HEK293T (cell line): ENCODE results near the gene SLC25A29.
"Not testable (repeated sequence)": the region's sequence is repeated elsewhere in the genome, so short reads cannot be mapped to it uniquely, and the experiment has no call there.

Experiments used
- CTCF ChIA-PET: fragments of 350-600 bp; formaldehyde crosslinking; extraction: SDS; loops from one replicate; lab custom pipeline; 2021; ENCODE audit warnings: antibody characterized with exemption, inconsistent platforms; lab: Yijun Ruan, JAX
- POLR2A ChIA-PET: fragments of 350-600 bp; formaldehyde crosslinking; extraction: SDS; loops from one replicate; lab custom pipeline; 2020; ENCODE audit warnings: antibody characterized with exemption, inconsistent platforms; lab: Yijun Ruan, JAX
- DNase-seq: peaks from one replicate; pipeline ENCODE4 v3.0.0; 2012; ENCODE audit warnings: mixed read lengths; ENCODE audit errors: extremely low spot score
- ARNT ChIP-seq: fragments of 450-650 bp; IDR thresholded peaks from 2 replicates; pipeline ENCODE4 v1.6.1; 2017; ENCODE audit warnings: mild to moderate bottlenecking
- BHLHE40 ChIP-seq: fragments of 450-650 bp; IDR thresholded peaks from 2 replicates; pipeline ENCODE4 v1.6.1; 2016; ENCODE audit warnings: mild to moderate bottlenecking, moderate library complexity, borderline replicate concordance
- CTBP1 ChIP-seq: fragments of 450-650 bp; IDR thresholded peaks from 2 replicates; pipeline ENCODE4 v1.6.1; 2016; ENCODE audit warnings: borderline replicate concordance
- ELF4 ChIP-seq: fragments of 450-650 bp; IDR thresholded peaks from 2 replicates; pipeline ENCODE4 v1.6.1; 2017; ENCODE audit warnings: antibody characterized with exemption
- FOXA1 ChIP-seq: fragments of 450-650 bp; IDR thresholded peaks from 2 replicates; pipeline ENCODE4 v1.6.1; 2016; ENCODE audit warnings: mild to moderate bottlenecking
- FOXK2 ChIP-seq: fragments of 450-650 bp; IDR thresholded peaks from 2 replicates; pipeline ENCODE4 v1.6.1; 2016; ENCODE audit warnings: mild to moderate bottlenecking
- FOXM1 ChIP-seq: fragments of 450-650 bp; IDR thresholded peaks from 2 replicates; pipeline ENCODE4 v1.6.1; 2017; ENCODE audit warnings: mild to moderate bottlenecking, borderline replicate concordance
- HDGF ChIP-seq: fragments of 450-650 bp; IDR thresholded peaks from 2 replicates; pipeline ENCODE4 v1.6.1; 2017; ENCODE audit warnings: antibody characterized with exemption, borderline replicate concordance
- L3MBTL2 ChIP-seq: fragments of 450-650 bp; conservative IDR thresholded peaks from 2 replicates; pipeline ENCODE4 v1.6.1; 2016; ENCODE audit warnings: mild to moderate bottlenecking
- LEF1 ChIP-seq: fragments of 450-650 bp; IDR thresholded peaks from 2 replicates; pipeline ENCODE4 v1.6.1; 2017; ENCODE audit warnings: mild to moderate bottlenecking, borderline replicate concordance
- NFRKB ChIP-seq: fragments of 450-650 bp; IDR thresholded peaks from 2 replicates; pipeline ENCODE4 v1.6.1; 2016; ENCODE audit warnings: mild to moderate bottlenecking, moderate library complexity
- SP1 ChIP-seq: fragments of 450-650 bp; IDR thresholded peaks from 2 replicates; pipeline ENCODE4 v1.6.1; 2017
- SUZ12 ChIP-seq: fragments of 450-650 bp; IDR thresholded peaks from 2 replicates; pipeline ENCODE4 v1.6.1; 2016; ENCODE audit warnings: mild to moderate bottlenecking
- TARDBP ChIP-seq: fragments of 450-650 bp; IDR thresholded peaks from 2 replicates; pipeline ENCODE4 v1.6.1; 2016
- ZNF384 ChIP-seq: fragments of 450-650 bp; IDR thresholded peaks from 2 replicates; pipeline ENCODE4 v1.6.1; 2016
- TF ChIP-seq, protein P1 (sequence below): fragments of 450-650 bp; IDR thresholded peaks from 2 replicates; pipeline ENCODE4 v1.6.1; 2016

SLC25A29 gene

DNA sequence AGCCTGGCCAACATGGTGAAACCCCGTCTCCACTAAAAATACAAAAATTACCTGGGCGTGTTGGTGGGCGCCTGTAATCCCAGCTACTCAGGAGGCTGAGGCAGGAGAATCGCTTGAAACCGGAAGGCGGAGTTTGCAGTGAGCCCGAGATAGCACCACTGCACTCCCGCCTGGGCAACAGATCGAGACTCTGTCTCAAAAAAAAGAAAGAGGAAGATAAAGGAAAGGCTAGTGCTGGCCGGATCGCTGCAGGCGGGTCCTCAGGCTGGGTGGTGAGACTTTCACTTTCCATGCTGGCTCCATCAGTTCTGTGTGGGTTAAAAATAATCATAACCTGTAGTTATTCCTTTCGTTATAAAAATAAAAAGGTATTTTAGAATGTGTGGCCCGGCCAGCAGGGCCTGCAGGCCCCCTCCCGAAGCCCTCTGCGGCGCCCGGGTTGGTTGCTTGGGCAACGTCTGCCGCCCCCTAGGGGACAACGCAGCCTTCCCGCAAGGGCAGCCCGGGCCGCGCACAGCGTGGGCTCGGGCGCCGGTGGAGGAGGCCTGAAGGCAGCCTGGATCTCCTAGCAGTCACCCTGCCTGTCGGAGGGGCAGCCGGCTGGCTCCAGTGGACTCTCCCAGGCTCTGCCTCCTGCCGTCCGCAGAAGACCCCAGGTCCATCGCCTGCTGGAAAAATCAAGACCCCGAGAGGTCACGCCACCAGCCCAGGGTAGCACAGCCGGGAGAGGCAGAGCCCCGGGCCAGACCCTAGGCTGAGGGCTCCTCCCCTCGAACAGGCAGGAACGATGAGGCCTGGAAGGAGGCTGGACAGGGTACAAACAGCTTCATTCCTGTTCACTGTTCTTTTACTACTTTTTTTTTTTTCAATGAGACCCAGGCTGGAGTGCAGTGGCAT lies 11.9 kb upstream of the SLC25A29 start:
- TF ChIP-seq CTBP1: no peak
- no peak for TF ChIP-seq ELF4
- no peak for TF ChIP-seq FOXK2
- no peak for TF ChIP-seq SUZ12
- TF ChIP-seq L3MBTL2: no peak
- TF ChIP-seq SP1: no peak
- TF ChIP-seq HDGF: no peak
- TF ChIP-seq FOXM1: no peak
- no peak for TF ChIP-seq ZNF384
- no peak for TF ChIP-seq BHLHE40
- TF ChIP-seq LEF1: no peak
- TF ChIP-seq, protein P1, sequence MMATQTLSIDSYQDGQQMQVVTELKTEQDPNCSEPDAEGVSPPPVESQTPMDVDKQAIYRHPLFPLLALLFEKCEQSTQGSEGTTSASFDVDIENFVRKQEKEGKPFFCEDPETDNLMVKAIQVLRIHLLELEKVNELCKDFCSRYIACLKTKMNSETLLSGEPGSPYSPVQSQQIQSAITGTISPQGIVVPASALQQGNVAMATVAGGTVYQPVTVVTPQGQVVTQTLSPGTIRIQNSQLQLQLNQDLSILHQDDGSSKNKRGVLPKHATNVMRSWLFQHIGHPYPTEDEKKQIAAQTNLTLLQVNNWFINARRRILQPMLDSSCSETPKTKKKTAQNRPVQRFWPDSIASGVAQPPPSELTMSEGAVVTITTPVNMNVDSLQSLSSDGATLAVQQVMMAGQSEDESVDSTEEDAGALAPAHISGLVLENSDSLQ: no peak
- POLR2A ChIA-PET: no interaction called here
- DNase-seq: peak; percentile 89
- CTCF ChIA-PET: interaction anchor here (0.9 kb wide), 1 partner anchor 9 kb away, joined by 3 read pairs; no protein-coding TSS in a partner anchor

DNA sequence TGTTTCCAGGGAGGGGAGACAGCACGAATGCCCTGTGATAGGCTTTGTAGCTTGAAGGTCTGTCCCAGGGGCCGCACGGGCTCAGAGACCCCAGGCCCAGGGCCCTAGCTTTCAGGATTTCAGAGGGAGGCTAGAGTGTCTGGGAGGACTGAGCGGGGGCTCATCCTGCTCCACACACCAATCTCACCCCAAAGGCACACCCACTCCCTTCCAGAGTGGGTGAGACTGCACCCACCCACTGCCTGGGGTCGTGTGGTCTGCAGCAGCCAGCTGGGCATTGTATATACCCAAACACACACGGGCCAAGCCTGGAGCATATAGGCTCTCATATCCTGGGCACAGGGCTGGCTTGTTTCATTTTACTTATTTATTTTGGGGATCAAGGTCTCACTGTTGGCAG lies 11.1 kb upstream of the SLC25A29 start:
- ChIA-PET POLR2A (no interaction called here), CTCF (no interaction called here)
- TF ChIP-seq FOXM1 (no peak), FOXK2 (no peak), LEF1 (no peak), ZNF384 (no peak), SUZ12 (no peak), NFRKB (no peak), FOXA1 (no peak), TARDBP (no peak), SP1 (no peak), ELF4 (no peak), HDGF (no peak), ARNT (no peak), L3MBTL2 (no peak), BHLHE40 (no peak), CTBP1 (no peak)
- TF ChIP-seq, protein P1: no peak
- no peak for DNase-seq

DNA sequence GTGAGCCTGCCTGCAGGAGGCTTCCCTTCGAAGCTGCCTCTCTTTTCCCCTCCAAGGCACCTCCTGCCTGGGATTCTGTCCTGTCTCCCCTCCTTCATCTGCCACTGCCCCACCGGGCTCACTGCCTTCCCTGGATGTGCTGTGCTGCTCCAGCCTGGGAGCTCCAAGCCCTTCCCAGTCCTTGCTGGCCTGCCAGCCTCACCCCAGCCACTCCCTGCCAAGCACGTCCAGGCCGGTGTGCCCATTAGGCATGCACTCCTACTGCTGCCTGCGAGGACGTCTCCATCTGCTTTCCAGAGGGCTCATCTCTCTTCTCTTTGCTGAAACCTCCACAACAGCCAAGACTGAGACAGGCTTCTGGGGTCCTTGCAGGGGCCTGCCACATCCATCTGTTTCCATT lies 8.5 kb upstream of the SLC25A29 start:
- no peak for TF ChIP-seq ZNF384
- TF ChIP-seq, protein P1: no peak
- TF ChIP-seq ELF4: no peak
- no peak for TF ChIP-seq CTBP1
- TF ChIP-seq L3MBTL2: no peak
- no peak for TF ChIP-seq BHLHE40
- TF ChIP-seq LEF1: no peak
- no peak for TF ChIP-seq ARNT
- no peak for TF ChIP-seq FOXK2
- TF ChIP-seq SP1: no peak
- no peak for TF ChIP-seq FOXA1
- TF ChIP-seq FOXM1: no peak
- no peak for TF ChIP-seq TARDBP
- no peak for TF ChIP-seq HDGF
- no peak for TF ChIP-seq NFRKB
- TF ChIP-seq SUZ12: no peak
- DNase-seq: no peak
- CTCF ChIA-PET: no interaction called here
- POLR2A ChIA-PET: no interaction called here

DNA sequence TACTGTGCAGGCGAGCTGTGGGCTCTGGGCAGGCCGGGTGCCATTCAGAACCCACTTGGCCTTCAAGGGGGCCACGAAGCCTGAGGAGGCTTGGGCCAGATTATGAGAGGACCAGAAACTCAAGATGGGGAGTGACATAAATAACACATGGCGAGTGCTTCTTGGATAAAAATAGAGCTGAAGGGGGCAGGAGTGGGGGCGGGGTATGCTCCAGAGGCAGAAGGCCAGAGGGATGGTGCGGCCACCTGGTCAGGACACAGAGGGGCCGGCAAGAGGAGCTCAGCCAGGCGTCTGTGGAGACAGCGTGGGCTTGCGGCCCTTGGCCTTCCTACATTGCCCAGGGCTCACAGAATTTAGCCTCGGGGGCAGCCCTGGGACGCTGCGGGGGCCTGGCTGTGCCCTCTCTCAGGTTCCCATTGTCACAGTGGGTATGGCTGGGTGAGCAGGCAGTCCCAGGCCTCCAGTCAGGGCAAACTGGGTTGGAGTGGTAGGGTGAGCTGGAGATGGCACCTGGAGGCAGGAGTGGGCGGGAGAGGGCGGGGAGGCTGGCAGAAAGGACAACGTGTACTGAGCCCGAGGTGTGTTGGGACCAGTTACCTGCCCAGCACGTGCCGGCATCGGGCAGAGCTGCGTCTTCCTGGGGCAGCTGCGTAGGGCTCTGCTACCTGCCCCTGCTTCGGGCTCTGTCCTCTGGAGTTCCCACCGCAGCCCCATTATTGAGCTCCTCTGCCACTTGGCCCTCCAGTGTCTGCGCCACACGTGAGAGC lies 7.4 kb upstream of the SLC25A29 start:
- DNase-seq: no peak
- ChIA-PET POLR2A (no interaction called here), CTCF (no interaction called here)
- TF ChIP-seq TARDBP (no peak), FOXM1 (no peak), CTBP1 (no peak), SUZ12 (no peak), NFRKB (no peak), FOXK2 (no peak), FOXA1 (no peak), ZNF384 (no peak), ARNT (no peak)
- TF ChIP-seq, protein P1: no peak

DNA sequence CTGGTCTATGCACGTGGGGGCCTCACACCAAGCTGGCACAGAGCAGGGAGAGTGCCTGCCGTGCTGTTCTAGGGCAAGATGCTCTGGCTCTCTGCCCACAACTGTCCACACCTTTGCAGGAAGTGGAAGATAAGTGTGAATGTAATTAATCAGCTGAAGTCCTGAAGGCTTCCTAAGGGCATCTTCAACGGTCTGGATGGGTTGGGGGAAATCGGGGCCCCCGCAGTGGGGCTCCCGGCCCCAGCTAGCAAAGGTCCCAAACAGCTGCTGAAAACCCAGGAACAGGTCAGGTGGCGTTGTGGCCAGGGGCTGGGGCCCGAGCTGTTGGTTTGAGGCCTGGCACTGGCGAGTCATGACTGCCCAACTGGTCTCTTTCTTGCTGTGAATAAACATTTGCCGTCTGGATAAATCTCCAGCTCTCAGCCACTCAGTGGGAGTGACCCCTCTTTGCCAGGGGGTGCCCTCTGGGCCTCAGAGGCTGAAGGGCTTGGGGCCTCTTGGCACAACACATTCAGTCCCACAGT lies 6.7 kb upstream of the SLC25A29 start:
- DNase-seq: no peak
- CTCF ChIA-PET: no interaction called here
- POLR2A ChIA-PET: no interaction called here

DNA sequence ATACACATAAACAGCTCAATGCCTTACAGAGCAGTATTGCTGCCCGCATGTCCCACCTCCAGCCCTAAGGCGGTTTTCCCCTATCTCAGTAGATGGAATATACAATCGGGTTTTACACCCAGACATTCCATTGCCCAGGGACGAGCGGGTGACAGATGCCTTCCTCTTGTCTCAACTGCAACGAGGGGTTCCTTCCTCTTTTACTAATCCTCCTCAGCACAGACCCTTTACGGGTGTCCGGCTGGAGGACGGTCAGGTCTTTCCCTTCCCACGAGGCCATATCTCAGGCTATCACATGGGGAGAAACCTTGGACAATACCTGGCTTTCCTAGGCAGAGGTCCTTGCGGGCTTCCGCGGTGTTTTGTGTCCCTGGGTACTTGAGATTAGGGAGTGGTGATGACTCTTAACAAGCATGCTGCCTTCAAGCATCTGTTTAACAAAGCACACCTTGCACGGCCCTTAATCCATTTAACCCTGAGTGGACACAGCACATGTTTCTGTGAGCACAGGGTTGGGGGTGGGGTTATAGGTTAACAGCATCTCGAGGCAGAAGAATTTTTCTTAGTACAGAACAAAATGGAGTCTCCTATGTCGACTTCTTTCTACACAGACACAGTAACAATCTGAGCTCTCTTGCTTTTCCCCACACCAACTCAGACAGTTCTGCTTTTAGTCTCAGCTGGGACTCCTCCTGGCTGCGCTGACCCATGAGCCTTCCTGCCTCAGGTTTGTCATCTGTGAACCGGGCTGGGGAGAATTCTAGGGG lies 6.0 kb upstream of the SLC25A29 start:
- CTCF ChIA-PET, DNase-seq, POLR2A ChIA-PET: not testable (repeated sequence)

More for the DNA sequence above, 6.7 kb upstream of the SLC25A29 start:
- TF ChIP-seq FOXA1 (no peak), SP1 (no peak), BHLHE40 (no peak), CTBP1 (no peak), SUZ12 (no peak), FOXK2 (no peak), ELF4 (no peak), NFRKB (no peak), TARDBP (no peak), FOXM1 (no peak), ZNF384 (no peak), HDGF (no peak), L3MBTL2 (no peak), ARNT (no peak), LEF1 (no peak)
- TF ChIP-seq, protein P1: no peak
